Trophoblast cell (in vitro differentiated cells and primary cell): ENCODE data around the gene RPS27L.

Experiments
- DNase-seq, 2 donors: peaks; one replicate each; pipeline ENCODE4 v3.0.0-alpha.2; 2016
- H2AFZ ChIP-seq: 2 replicates; pipeline ENCODE4 v1.6.1; 2013; ENCODE audit warnings: low read length, moderate library complexity, mild to moderate bottlenecking; ENCODE audit not compliant: insufficient read depth, poor library complexity
- H2AK5ac ChIP-seq: 2 replicates; pipeline ENCODE4 v1.6.1; 2013; ENCODE audit warnings: mild to moderate bottlenecking, low read length
- H2BK120ac ChIP-seq: 2 replicates; pipeline ENCODE4 v1.6.1; 2013; ENCODE audit warnings: low read length, mild to moderate bottlenecking, moderate library complexity; ENCODE audit not compliant: insufficient read depth, poor library complexity
- H2BK12ac ChIP-seq: 2 replicates; pipeline ENCODE4 v1.6.1; 2013; ENCODE audit warnings: mild to moderate bottlenecking, low read length, moderate library complexity
- H2BK5ac ChIP-seq: 2 replicates; pipeline ENCODE4 v1.6.1; 2013; ENCODE audit warnings: low read length, low read depth, moderate library complexity, mild to moderate bottlenecking; ENCODE audit not compliant: poor library complexity
- H3K14ac ChIP-seq: 2 replicates; pipeline ENCODE4 v1.6.1; 2013; ENCODE audit warnings: mild to moderate bottlenecking, low read length
- H3K18ac ChIP-seq: 2 replicates; pipeline ENCODE4 v1.6.1; 2013; ENCODE audit warnings: mild to moderate bottlenecking, low read length
- H3K23ac ChIP-seq: 2 replicates; pipeline ENCODE4 v1.6.1; 2013; ENCODE audit warnings: low read length
- H3K27ac ChIP-seq: 2 replicates; pipeline ENCODE4 v1.5.1; 2013; ENCODE audit warnings: low read depth, mild to moderate bottlenecking, inconsistent platforms, low read length, moderate library complexity
- H3K27me3 ChIP-seq: 2 replicates; pipeline ENCODE4 v1.6.1; 2013; ENCODE audit warnings: inconsistent platforms, mild to moderate bottlenecking, low read length, moderate library complexity; ENCODE audit not compliant: insufficient read depth
- H3K36me3 ChIP-seq, 2 experiments: 1 replicate in 1 of 2; 2 replicates in 1 of 2; pipeline ENCODE4 v1.6.1; 2013; ENCODE audit warnings: low read length in 2 of 2, mild to moderate bottlenecking in 2 of 2, moderate library complexity in 1 of 2; ENCODE audit not compliant: insufficient read depth in 2 of 2, control insufficient read depth in 1 of 2
- H3K4ac ChIP-seq: 2 replicates; pipeline ENCODE4 v1.6.1; 2013; ENCODE audit warnings: low read depth, mild to moderate bottlenecking, low read length, moderate library complexity
- H3K4me1 ChIP-seq, 2 experiments: 1 replicate in 1 of 2; 2 replicates in 1 of 2; pipeline ENCODE4 v1.6.1; 2013; ENCODE audit warnings: low read length in 2 of 2, mild to moderate bottlenecking in 2 of 2, moderate library complexity in 1 of 2; ENCODE audit not compliant: insufficient read depth in 2 of 2, control insufficient read depth in 1 of 2
- H3K4me2 ChIP-seq: 2 replicates; pipeline ENCODE4 v1.6.1; 2013; ENCODE audit warnings: inconsistent platforms, mild to moderate bottlenecking, low read length, moderate library complexity
- H3K4me3 ChIP-seq: 2 replicates; pipeline ENCODE4 v1.5.1; 2013; ENCODE audit warnings: mild to moderate bottlenecking, low read depth, low read length, inconsistent platforms
- H3K79me1 ChIP-seq: one replicate; pipeline ENCODE4 v1.6.1; 2013; ENCODE audit warnings: low read length
- H3K79me2 ChIP-seq: 2 replicates; pipeline ENCODE4 v1.6.1; 2013; ENCODE audit warnings: low read length, mild to moderate bottlenecking; ENCODE audit not compliant: control insufficient read depth, insufficient read depth, poor library complexity
- H3K9ac ChIP-seq: 2 replicates; pipeline ENCODE4 v1.6.1; 2013; ENCODE audit warnings: mild to moderate bottlenecking, low read length
- H3K9me3 ChIP-seq: 2 replicates; pipeline ENCODE4 v1.6.1; 2013; ENCODE audit warnings: low read depth, mild to moderate bottlenecking, control low read depth, inconsistent platforms, low read length; ENCODE audit not compliant: insufficient read depth
- H4K12ac ChIP-seq: 2 replicates; pipeline ENCODE4 v1.6.1; 2013; ENCODE audit warnings: low read depth, mild to moderate bottlenecking, low read length, moderate library complexity
- H4K8ac ChIP-seq: 2 replicates; pipeline ENCODE4 v1.6.1; 2013; ENCODE audit warnings: low read depth, mild to moderate bottlenecking, low read length, moderate library complexity
- H4K91ac ChIP-seq: one replicate; pipeline ENCODE4 v1.6.1; 2013; ENCODE audit warnings: low read depth, mild to moderate bottlenecking, low read length, moderate library complexity
- WGBS: extraction: QIAGEN DNeasy Blood & Tissue Kit; methylation state at CpG from one replicate; pipeline ENCODE4 v1.1.7; 2013; ENCODE audit warnings: missing lambda C conversion rate; ENCODE audit not compliant: insufficient read length, insufficient coverage; ENCODE audit errors: extremely low coverage; 5-methylcytosine and 5-hydroxymethylcytosine counted together

RPS27L gene

DNA sequence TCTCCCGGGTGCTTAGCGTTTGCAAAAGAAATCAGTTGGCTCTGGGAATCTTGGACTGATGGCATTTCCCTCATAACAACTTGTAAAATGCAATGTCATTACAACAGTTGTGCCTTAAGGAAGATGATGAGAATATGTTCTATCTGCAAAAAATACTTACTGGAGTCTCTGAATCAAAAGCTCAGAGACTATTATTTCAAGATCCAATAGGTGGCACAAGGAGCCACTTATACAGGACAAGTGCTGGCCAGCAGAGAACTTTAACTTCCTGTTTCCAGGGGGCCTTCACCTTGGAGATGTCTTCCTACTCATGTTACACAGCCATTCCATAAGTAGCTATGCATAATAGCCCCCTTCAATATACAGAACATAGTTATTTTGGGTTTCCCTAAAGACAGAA, 8.9 kb upstream of the RPS27L start:
- Histone ChIP-seq H3K4me3 (no peak overlapping the region), H3K36me3 (no peaks in the 10 kb centered on the region), H3K23ac (no peak overlapping the region), H3K9me3 (no peaks in the 10 kb centered on the region), H2BK12ac (no peak overlapping the region), H3K4me2 (no peak overlapping the region), H2AFZ (no peak overlapping the region), H3K79me1 (no peaks in the 10 kb centered on the region), H3K4me1 (no peaks in the 10 kb centered on the region), H2BK5ac (no peak overlapping the region), H3K4ac (no peak overlapping the region), H3K9ac (no peak overlapping the region), H3K14ac (no peak overlapping the region), H4K12ac (no peak overlapping the region), H2AK5ac (no peak overlapping the region), H3K18ac (no peak overlapping the region), H4K91ac (no peak overlapping the region), H3K27ac (no peak overlapping the region), H4K8ac (no peak overlapping the region), H2BK120ac (no peak overlapping the region), H3K79me2 (no peaks in the 10 kb centered on the region), H3K27me3 (no peaks in the 10 kb centered on the region)
- peak in 1 of 2 donors; percentile 39 for DNase-seq
- WGBS, result no CpG with 5 or more reads among the region's 2 CpGs

DNA sequence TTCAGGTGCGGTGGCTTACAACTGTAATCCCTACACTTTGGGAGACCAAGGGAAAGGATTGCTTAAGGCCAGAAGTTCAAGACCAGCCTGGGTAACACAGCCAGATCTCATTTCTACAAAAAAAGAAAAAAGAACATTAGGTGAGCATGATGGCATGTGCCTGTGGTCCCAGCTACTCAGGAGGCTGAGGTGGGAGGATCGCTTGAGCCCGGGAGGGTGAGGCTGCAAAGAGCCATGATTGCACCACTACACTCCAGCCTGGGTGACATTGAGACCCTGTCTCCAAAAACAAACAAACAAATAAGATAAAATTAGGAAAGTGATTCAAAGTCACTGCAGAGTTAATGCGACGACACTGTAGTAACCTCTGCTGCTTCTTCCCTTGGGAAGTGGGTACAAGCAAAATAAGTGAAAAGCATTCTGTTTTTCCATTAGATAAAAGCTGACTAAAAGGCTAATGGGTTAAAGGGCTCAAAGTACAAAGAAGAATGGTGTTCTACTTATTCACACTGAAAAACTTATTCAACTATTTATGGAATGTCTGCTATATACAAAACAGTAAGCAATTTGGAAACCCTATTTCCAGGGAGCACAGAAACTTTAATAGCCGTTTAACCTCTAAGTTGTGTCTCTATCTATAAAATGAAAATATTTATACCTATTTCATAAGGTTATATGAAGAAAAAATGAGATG, 8.0 kb upstream of the RPS27L start:
- H3K27me3 ChIP-seq, result no peaks in the 10 kb centered on the region
- no peak overlapping the region for H4K8ac ChIP-seq
- H3K4me1 ChIP-seq, result no peaks in the 10 kb centered on the region
- no peaks in the 10 kb centered on the region for H3K36me3 ChIP-seq
- no peak overlapping the region for H2BK120ac ChIP-seq
- no peaks in the 10 kb centered on the region for H3K9me3 ChIP-seq
- no peak overlapping the region for H2AK5ac ChIP-seq
- H3K23ac ChIP-seq, result no peak overlapping the region
- no CpG with 5 or more reads among the region's 6 CpGs for WGBS
- H3K18ac ChIP-seq, result no peak overlapping the region
- H3K14ac ChIP-seq, result no peak overlapping the region
- no peak overlapping the region for H3K27ac ChIP-seq
- H3K4me3 ChIP-seq, result no peak overlapping the region
- H2BK12ac ChIP-seq, result no peak overlapping the region
- no peak overlapping the region for H4K91ac ChIP-seq
- H3K4me2 ChIP-seq, result no peak overlapping the region
- H3K79me2 ChIP-seq, result no peaks in the 10 kb centered on the region
- no peak overlapping the region for H3K4ac ChIP-seq
- peak in 1 of 2 donors; percentile 43 for DNase-seq
- no peak overlapping the region for H2BK5ac ChIP-seq
- no peak overlapping the region for H2AFZ ChIP-seq
- no peak overlapping the region for H3K9ac ChIP-seq
- H3K79me1 ChIP-seq, result no peaks in the 10 kb centered on the region
- no peak overlapping the region for H4K12ac ChIP-seq

DNA sequence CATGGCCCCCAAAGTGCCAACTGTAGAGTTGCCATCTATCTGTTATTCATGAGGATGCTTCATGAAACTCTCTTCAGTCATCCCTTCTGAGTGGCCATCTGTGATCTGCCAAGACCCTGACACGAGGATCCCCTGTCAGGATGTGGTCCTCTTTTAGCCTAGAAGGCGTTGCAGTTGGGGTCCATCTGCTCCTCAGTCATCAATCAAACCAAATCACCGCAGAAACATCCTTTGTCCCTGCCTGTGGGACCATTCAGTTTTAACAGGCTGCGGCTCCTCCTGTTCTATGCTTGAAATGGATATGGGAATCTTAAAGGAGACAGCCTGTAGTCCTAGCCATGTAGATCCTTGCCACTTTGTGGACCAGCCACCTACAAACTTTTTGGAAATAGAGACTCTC, 5.9 kb upstream of the RPS27L start:
- Histone ChIP-seq H3K79me1 (no peaks in the 10 kb centered on the region), H4K8ac (no peak overlapping the region), H4K12ac (no peak overlapping the region), H3K23ac (no peak overlapping the region), H3K4me2 (no peak overlapping the region), H2BK120ac (no peak overlapping the region), H2AFZ (no peak overlapping the region), H3K27me3 (no peaks in the 10 kb centered on the region), H3K4me1 (peaks cover under 1 to 1% of the 10 kb centered on the region in 2 experiments), H2AK5ac (no peak overlapping the region), H3K9ac (no peak overlapping the region), H3K14ac (no peak overlapping the region), H3K79me2 (no peaks in the 10 kb centered on the region), H2BK5ac (no peak overlapping the region), H3K4ac (no peak overlapping the region), H3K4me3 (no peak overlapping the region), H3K36me3 (no peaks in the 10 kb centered on the region), H3K18ac (no peak overlapping the region), H3K27ac (no peak overlapping the region), H2BK12ac (no peak overlapping the region), H4K91ac (no peak overlapping the region), H3K9me3 (no peaks in the 10 kb centered on the region)
- DNase-seq, result no peak
- WGBS, result no CpG with 5 or more reads among the region's 4 CpGs

DNA sequence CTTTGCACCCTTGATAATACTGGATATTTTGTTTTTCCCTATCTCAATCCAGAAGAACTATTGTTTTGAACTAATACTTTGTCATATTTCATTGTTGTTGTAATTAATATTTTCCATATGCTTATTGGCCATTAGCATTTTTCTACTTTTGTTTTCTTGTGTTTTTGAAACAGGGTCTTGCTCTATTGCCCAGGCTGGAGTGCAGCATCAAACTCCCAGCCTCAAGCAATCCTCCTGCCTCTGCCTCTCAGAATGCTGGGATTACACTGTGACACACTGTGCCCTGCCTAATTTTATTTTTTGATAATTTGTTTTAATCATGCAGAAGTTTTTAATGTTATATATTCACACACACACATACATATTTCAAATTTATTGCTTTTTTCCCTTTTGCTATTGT, 3.4 kb upstream of the RPS27L start:
- Histone ChIP-seq H3K9ac (no peak overlapping the region), H2BK5ac (no peak overlapping the region), H4K8ac (no peak overlapping the region), H3K4me2 (no peak overlapping the region), H4K12ac (no peak overlapping the region), H3K36me3 (no peaks in the 10 kb centered on the region), H4K91ac (no peak overlapping the region), H2AK5ac (no peak overlapping the region), H3K79me2 (peaks cover 9% of the 10 kb centered on the region), H3K14ac (no peak overlapping the region), H3K27ac (no peak overlapping the region), H2AFZ (no peak overlapping the region), H3K18ac (no peak overlapping the region), H3K4ac (no peak overlapping the region), H3K79me1 (peaks cover 14% of the 10 kb centered on the region), H2BK120ac (no peak overlapping the region), H3K4me1 (peaks cover 3 to 4% of the 10 kb centered on the region in 2 experiments), H3K9me3 (no peaks in the 10 kb centered on the region), H3K23ac (no peak overlapping the region), H2BK12ac (no peak overlapping the region), H3K27me3 (no peaks in the 10 kb centered on the region), H3K4me3 (no peak overlapping the region)
- DNase-seq, result no peak
